Choroid plexus epithelial cell (primary cell): ENCODE data around the gene RGS14.

Source experiments
- DNase-seq: peaks from one replicate; pipeline ENCODE4 v3.0.0-alpha.2; 2010; ENCODE audit warnings: low read depth
- H3K4me3 ChIP-seq: 2 replicates; pipeline ENCODE4 v1.5.1; 2011; ENCODE audit warnings: low read depth, mild to moderate bottlenecking, control low read depth, low read length, moderate library complexity
- CTCF ChIP-seq: conservative IDR thresholded peaks from 2 replicates; pipeline ENCODE4 v1.5.1; 2011; ENCODE audit warnings: low read depth, mild to moderate bottlenecking, control low read depth, inconsistent platforms, low read length, moderate library complexity

RGS14 gene

GRCh38 chr5:177311392-177311722 lies 46.4 kb upstream of the RGS14 start:
- H3K4me3 ChIP-seq: peak overlapping the region; percentile 69
- no peak for TF ChIP-seq CTCF
- DNase-seq: no peak

GRCh38 chr5:177311723-177312648 lies 45.7 kb upstream of the RGS14 start, which contains the start of gene MXD3:
Gene MXD3 (minus strand): TSS chr5:177311898. CDS start chr5:177311830, 68 bp downstream.
- H3K4me3 ChIP-seq: peak within 1 kb of the TSS; percentile 69
- peak; percentile 93 for DNase-seq
- TF ChIP-seq CTCF: no peak

GRCh38 chr5:177312649-177313181 lies 45.0 kb upstream of the RGS14 start:
- no peak for TF ChIP-seq CTCF
- peak overlapping the region; percentile 17 for H3K4me3 ChIP-seq
- DNase-seq: no peak

- no peak for DNase-seq
- H3K4me3 ChIP-seq: no peak overlapping the region
- no peak for TF ChIP-seq CTCF
These were observed 44.0 kb upstream of the RGS14 start for GRCh38 chr5:177313561-177314259.

GRCh38 chr5:177314376-177315342 lies 43.1 kb upstream of the RGS14 start:
- no peak for DNase-seq
- no peak for TF ChIP-seq CTCF
- H3K4me3 ChIP-seq: no peak overlapping the region

- H3K4me3 ChIP-seq: no peak overlapping the region
- DNase-seq: no peak
- no peak for TF ChIP-seq CTCF
These were observed 42.3 kb upstream of the RGS14 start for GRCh38 chr5:177315411-177315810.
